OCI-LY7 (cell line): ENCODE data around the gene SPN.

Experiments
- EZH2phosphoT487 ChIP-seq: fragments of 200-600 bp; sonication (generic); IDR thresholded peaks from 2 replicates; pipeline ENCODE4 v1.6.1; 2018; ENCODE audit warnings: low read depth, borderline replicate concordance, mild to moderate bottlenecking, mixed run types, antibody characterized with exemption, low read length, moderate library complexity, mixed read lengths
- TF ChIP-seq, protein P1 (sequence below): fragments of 200-600 bp; sonication (generic); conservative IDR thresholded peaks from 2 replicates; pipeline ENCODE4 v1.5.1; 2014; ENCODE audit warnings: mild to moderate bottlenecking, antibody characterized with exemption, low read length, moderate library complexity, mixed read lengths

DNA sequence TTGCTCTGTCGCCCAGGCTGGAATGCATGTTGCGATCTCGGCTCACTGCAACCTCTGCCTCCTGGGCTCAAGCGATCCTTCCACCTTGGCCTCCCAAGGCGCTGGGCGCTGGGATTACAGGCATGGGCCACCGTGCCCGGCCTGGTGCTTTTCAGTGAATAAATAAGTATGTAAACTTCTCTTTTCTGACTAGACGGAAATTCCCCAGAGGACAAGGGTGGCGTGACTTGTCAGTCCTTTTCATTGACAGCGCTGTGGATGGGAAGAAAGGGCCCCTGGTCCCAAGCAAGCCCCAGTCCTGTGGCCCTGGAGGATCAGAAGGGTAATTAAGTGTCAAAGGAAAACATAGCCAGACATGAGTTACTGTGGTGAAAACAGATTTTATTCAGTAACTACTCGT lies 9.6 kb upstream of the SPN start:
- TF ChIP-seq, protein P1, sequence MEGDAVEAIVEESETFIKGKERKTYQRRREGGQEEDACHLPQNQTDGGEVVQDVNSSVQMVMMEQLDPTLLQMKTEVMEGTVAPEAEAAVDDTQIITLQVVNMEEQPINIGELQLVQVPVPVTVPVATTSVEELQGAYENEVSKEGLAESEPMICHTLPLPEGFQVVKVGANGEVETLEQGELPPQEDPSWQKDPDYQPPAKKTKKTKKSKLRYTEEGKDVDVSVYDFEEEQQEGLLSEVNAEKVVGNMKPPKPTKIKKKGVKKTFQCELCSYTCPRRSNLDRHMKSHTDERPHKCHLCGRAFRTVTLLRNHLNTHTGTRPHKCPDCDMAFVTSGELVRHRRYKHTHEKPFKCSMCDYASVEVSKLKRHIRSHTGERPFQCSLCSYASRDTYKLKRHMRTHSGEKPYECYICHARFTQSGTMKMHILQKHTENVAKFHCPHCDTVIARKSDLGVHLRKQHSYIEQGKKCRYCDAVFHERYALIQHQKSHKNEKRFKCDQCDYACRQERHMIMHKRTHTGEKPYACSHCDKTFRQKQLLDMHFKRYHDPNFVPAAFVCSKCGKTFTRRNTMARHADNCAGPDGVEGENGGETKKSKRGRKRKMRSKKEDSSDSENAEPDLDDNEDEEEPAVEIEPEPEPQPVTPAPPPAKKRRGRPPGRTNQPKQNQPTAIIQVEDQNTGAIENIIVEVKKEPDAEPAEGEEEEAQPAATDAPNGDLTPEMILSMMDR, result no peak
- TF ChIP-seq EZH2phosphoT487, result no peak
